A549 (cell line): ENCODE measurements around the gene OR52D1. TPM values are rescaled to one million over a fixed set of nuclear protein-coding genes. Genes with fewer than 3 reads are reported as not detected.

Source experiments
- ATAC-seq, 2 experiments: fragments of 200-7000 bp in 1 of 2; fragments of >200 bp in 1 of 2; cut with Nextera tagmentation in 1 of 2; cut with Tn5 transposase in 1 of 2; 3 replicates each; pipeline versions ENCODE4 v1.8.0 to v1.9.1; 2018 to 2020; ENCODE audit warnings: mild to moderate bottlenecking in 1 of 2, moderate library complexity in 1 of 2
- CTCF ChIA-PET: fragments of 300-600 bp; sonication (Branson Sonifier 250); formaldehyde crosslinking; extraction: SDS; loops from one replicate; lab custom pipeline; 2021; ENCODE audit warnings: antibody characterized with exemption, inconsistent platforms; lab: Yijun Ruan, JAX
- POLR2A ChIA-PET: fragments of 350-600 bp; formaldehyde crosslinking; extraction: SDS; loops from one replicate; lab custom pipeline; 2021; ENCODE audit warnings: antibody characterized with exemption, inconsistent platforms; lab: Yijun Ruan, JAX
- DNase-seq, 2 experiments: peaks; one replicate each; pipeline versions ENCODE4 v3.0.0 to v3.0.0-alpha.2; 2011 to 2016; ENCODE audit warnings: low read depth in 1 of 2, low spot score in 1 of 2
- FAIRE-seq: peaks from 2 replicates; lab custom pipeline; 2011; peaks lifted over from hg19 to GRCh38; lab: Jason Lieb, UNC
- H3K27ac ChIP-seq, 2 experiments: fragments of >200 bp; sonication (Bioruptor Twin); formaldehyde crosslinking; 3 replicates each; pipeline ENCODE4 v1.5.1; 2016 to 2017
- H3K4me1 ChIP-seq: fragments of >200 bp; sonication (Bioruptor Twin); formaldehyde crosslinking; 3 replicates; pipeline ENCODE4 v1.6.1; 2016
- H3K4me2 ChIP-seq: fragments of >200 bp; sonication (Bioruptor Twin); formaldehyde crosslinking; 3 replicates; pipeline ENCODE4 v1.6.1; 2016
- H3K4me3 ChIP-seq: fragments of >200 bp; sonication (Bioruptor Twin); formaldehyde crosslinking; 3 replicates; pipeline ENCODE4 v1.5.1; 2016
- H3K9me3 ChIP-seq: fragments of >200 bp; sonication (Bioruptor Twin); formaldehyde crosslinking; 3 replicates; pipeline ENCODE4 v1.6.1; 2016
- BHLHE40 ChIP-seq: IDR thresholded peaks from 2 replicates; pipeline ENCODE4 v1.6.1; 2012; ENCODE audit warnings: low read depth, low read length, inconsistent platforms
- CBX2 ChIP-seq: fragments of 200-600 bp; sonication (generic); IDR thresholded peaks from 2 replicates; pipeline ENCODE4 v1.6.1; 2016; ENCODE audit warnings: low read depth, mild to moderate bottlenecking, borderline replicate concordance
- CHD2 ChIP-seq: fragments of 150-350 bp; IDR thresholded peaks from 2 replicates; pipeline ENCODE4 v1.6.1; 2014; ENCODE audit warnings: low read length; ENCODE audit not compliant: partially characterized antibody
- EHMT2 ChIP-seq: fragments of 200-600 bp; sonication (generic); IDR thresholded peaks from 2 replicates; pipeline ENCODE4 v1.6.1; 2016; ENCODE audit warnings: antibody characterized with exemption, low read depth, mild to moderate bottlenecking, moderate library complexity
- FOSB ChIP-seq: fragments of 250-450 bp; sonication (Bioruptor Pico); IDR thresholded peaks from 2 replicates; pipeline ENCODE4 v1.5.0; 2020; ENCODE audit warnings: mild to moderate bottlenecking, moderate library complexity
- FOXS1 ChIP-seq: fragments of 250-450 bp; sonication (Bioruptor Pico); IDR thresholded peaks from 2 replicates; pipeline ENCODE4 v1.5.0; 2020; ENCODE audit warnings: mild to moderate bottlenecking, moderate library complexity
- HOXB13 ChIP-seq: fragments of 250-450 bp; sonication (Bioruptor Pico); IDR thresholded peaks from 2 replicates; pipeline ENCODE4 v1.5.0; 2020; ENCODE audit warnings: low read depth, mild to moderate bottlenecking, moderate library complexity
- HOXB5 ChIP-seq: fragments of 250-450 bp; sonication (Bioruptor Pico); IDR thresholded peaks from 2 replicates; pipeline ENCODE4 v1.5.0; 2020; ENCODE audit warnings: mild to moderate bottlenecking, moderate library complexity
- JUNB ChIP-seq: fragments of >200 bp; sonication (Bioruptor Twin); formaldehyde crosslinking; IDR thresholded peaks from 2 replicates; pipeline ENCODE4 v1.6.1; 2016
- KDM1A ChIP-seq: fragments of 200-600 bp; sonication (generic); IDR thresholded peaks from 2 replicates; pipeline ENCODE4 v1.6.1; 2016; ENCODE audit warnings: low read depth, mild to moderate bottlenecking
- KDM5A ChIP-seq: fragments of 200-600 bp; sonication (generic); IDR thresholded peaks from 2 replicates; pipeline ENCODE4 v1.6.1; 2016; ENCODE audit warnings: antibody characterized with exemption, mild to moderate bottlenecking
- MAFK ChIP-seq: fragments of 450-650 bp; IDR thresholded peaks from 2 replicates; pipeline ENCODE4 v1.6.1; 2014; ENCODE audit not compliant: partially characterized antibody
- MAZ ChIP-seq: fragments of 150-350 bp; IDR thresholded peaks from 2 replicates; pipeline ENCODE4 v1.6.1; 2014; ENCODE audit warnings: antibody characterized with exemption, low read depth, low read length, borderline replicate concordance
- NR3C1 ChIP-seq: fragments of >200 bp; sonication (Bioruptor Twin); formaldehyde crosslinking; IDR thresholded peaks from 3 replicates; pipeline ENCODE4 v1.6.1; 2017
- PHF8 ChIP-seq: fragments of 200-600 bp; sonication (generic); IDR thresholded peaks from 2 replicates; pipeline ENCODE4 v1.6.1; 2016; ENCODE audit warnings: low read depth, mild to moderate bottlenecking, antibody characterized with exemption, moderate library complexity, borderline replicate concordance
- POLR2A ChIP-seq: IDR thresholded peaks from 2 replicates; pipeline ENCODE4 v1.6.1; 2012; ENCODE audit warnings: mild to moderate bottlenecking, low read length
- RARB ChIP-seq: fragments of 250-450 bp; sonication (Bioruptor Pico); IDR thresholded peaks from 2 replicates; pipeline ENCODE4 v1.8.0; 2021; ENCODE audit warnings: mild to moderate bottlenecking, moderate library complexity
- RCOR1 ChIP-seq: fragments of 150-350 bp; IDR thresholded peaks from 2 replicates; pipeline ENCODE4 v1.6.1; 2014; ENCODE audit warnings: antibody characterized with exemption, low read length, low read depth
- RNF2 ChIP-seq: fragments of 200-600 bp; sonication (generic); IDR thresholded peaks from 2 replicates; pipeline ENCODE4 v1.6.1; 2016; ENCODE audit warnings: low read depth, mild to moderate bottlenecking, antibody characterized with exemption, moderate library complexity, borderline replicate concordance
- SREBF2 ChIP-seq: fragments of 450-650 bp; IDR thresholded peaks from 2 replicates; pipeline ENCODE4 v1.6.1; 2014; ENCODE audit warnings: mild to moderate bottlenecking, moderate library complexity
- TFCP2L1 ChIP-seq: fragments of 250-450 bp; sonication (Bioruptor Pico); IDR thresholded peaks from 2 replicates; pipeline ENCODE4 v1.5.0; 2021; ENCODE audit warnings: mild to moderate bottlenecking
- ZC3H11A ChIP-seq: fragments of 450-650 bp; IDR thresholded peaks from 2 replicates; pipeline ENCODE4 v1.6.1; 2014; ENCODE audit warnings: antibody characterized with exemption, mild to moderate bottlenecking
- ZNF302 ChIP-seq: fragments of 250-450 bp; sonication (Bioruptor Pico); IDR thresholded peaks from 2 replicates; pipeline ENCODE4 v1.9.0; 2021; ENCODE audit warnings: inconsistent platforms, mild to moderate bottlenecking, moderate library complexity
- WGBS: methylation state at CpG from one replicate; pipeline ENCODE4 v1.1.6; 2017; ENCODE audit errors: missing lambda C conversion rate; 5-methylcytosine and 5-hydroxymethylcytosine counted together
- polyA plus RNA-seq, 4 experiments: library from polyadenylated mRNA; depleted of rRNA in 3 of 4; stranded (reverse); fragments of >200 nt; fragmentation: RNase III in 1 of 4; extraction: RNeasy Plus Mini Kit Qiagen cat#74134 plus additional on column Dnase treatment in 1 of 4; gene quantifications; 2 replicates in 3 of 4; 3 replicates in 1 of 4; pipeline ENCODE4 v1.2.3, GENCODE V29; 2011 to 2017
- TF ChIP-seq, protein P1 (sequence below): fragments of 200-600 bp; sonication (generic); IDR thresholded peaks from 2 replicates; pipeline ENCODE4 v1.6.1; 2016; ENCODE audit warnings: antibody characterized with exemption, mild to moderate bottlenecking, moderate library complexity
- TF ChIP-seq, protein P2 (sequence below): fragments of 450-650 bp; IDR thresholded peaks from 2 replicates; pipeline ENCODE4 v1.6.1; 2014; ENCODE audit warnings: antibody characterized with exemption
- TF ChIP-seq, protein P3 (sequence below): IDR thresholded peaks from 2 replicates; pipeline ENCODE4 v1.6.1; 2012
- TF ChIP-seq, protein P4 (sequence below): fragments of >200 bp; sonication (Bioruptor Twin); formaldehyde crosslinking; IDR thresholded peaks from 2 replicates; pipeline ENCODE4 v1.6.1; 2016

The OR52D1 gene
- polyA plus RNA-seq, 2 of the 4 experiments (the other 2 are of a cell fraction) = not detected

DNA sequence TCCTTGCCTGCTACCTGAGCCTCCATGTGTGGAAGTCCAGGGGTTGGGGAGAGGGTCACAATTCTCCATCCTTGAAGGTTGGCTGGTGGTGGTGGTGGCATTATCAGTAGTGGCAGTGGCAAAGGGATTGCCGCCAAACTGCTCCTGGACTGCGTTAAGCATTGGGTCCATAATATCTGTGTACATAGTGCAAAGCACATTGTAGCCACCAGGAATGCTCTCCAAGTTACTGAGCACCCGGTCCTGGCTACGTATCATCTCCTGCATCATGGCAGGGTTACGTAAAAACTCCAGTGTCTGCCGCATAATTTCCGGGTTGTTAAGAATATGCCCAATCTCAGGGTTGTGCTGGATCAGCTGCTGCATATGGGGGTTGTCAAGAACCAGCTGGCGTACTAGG, 20.1 kb downstream of the OR52D1 start:
- no peak for TF ChIP-seq KDM1A
- TF ChIP-seq RNF2 = no peak
- TF ChIP-seq NR3C1 = no peak
- peak in 1 of 2 experiments; percentile 60; a peak in 3 of 6 replicates for ATAC-seq

DNA sequence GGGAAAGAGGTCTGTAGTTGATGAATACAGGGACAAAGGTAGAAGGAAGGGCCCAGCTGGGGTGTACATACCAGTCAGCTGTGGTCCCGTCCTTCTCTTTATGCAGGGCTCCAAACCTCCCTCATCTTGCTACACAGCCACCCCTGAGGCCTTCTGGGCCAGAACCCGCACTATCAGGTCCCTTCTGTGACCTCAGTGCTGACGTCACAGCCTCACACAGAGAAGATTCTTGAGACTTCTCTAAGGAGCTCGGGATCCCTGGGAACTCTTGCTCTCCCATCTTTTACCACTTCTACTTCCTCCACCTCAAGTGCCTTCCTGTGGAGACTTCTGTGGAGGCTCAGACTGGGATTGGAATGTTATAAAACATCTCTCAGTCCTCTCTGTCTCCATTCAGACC, 21.3 kb downstream of the OR52D1 start, which contains the start of gene UBQLN3:
UBQLN3 (minus strand) TSS at position 155 of the 400 bp plus-strand sequence. CDS start 399 bp downstream, outside the sequence.
- no peak within 1 kb of the TSS for H3K4me2 ChIP-seq
- ATAC-seq (no peak), DNase-seq (no peak), FAIRE-seq (no peak)
- H3K27ac ChIP-seq = no peak within 1 kb of the TSS
- no peak within 1 kb of the TSS for H3K4me3 ChIP-seq
- TF ChIP-seq KDM1A = no peak
- TF ChIP-seq ZNF302 (CRISPR knock-in tag) = no peak
- TF ChIP-seq MAZ = no peak
- no peak for TF ChIP-seq EHMT2
- TF ChIP-seq ZC3H11A = no peak
- TF ChIP-seq, protein P1, sequence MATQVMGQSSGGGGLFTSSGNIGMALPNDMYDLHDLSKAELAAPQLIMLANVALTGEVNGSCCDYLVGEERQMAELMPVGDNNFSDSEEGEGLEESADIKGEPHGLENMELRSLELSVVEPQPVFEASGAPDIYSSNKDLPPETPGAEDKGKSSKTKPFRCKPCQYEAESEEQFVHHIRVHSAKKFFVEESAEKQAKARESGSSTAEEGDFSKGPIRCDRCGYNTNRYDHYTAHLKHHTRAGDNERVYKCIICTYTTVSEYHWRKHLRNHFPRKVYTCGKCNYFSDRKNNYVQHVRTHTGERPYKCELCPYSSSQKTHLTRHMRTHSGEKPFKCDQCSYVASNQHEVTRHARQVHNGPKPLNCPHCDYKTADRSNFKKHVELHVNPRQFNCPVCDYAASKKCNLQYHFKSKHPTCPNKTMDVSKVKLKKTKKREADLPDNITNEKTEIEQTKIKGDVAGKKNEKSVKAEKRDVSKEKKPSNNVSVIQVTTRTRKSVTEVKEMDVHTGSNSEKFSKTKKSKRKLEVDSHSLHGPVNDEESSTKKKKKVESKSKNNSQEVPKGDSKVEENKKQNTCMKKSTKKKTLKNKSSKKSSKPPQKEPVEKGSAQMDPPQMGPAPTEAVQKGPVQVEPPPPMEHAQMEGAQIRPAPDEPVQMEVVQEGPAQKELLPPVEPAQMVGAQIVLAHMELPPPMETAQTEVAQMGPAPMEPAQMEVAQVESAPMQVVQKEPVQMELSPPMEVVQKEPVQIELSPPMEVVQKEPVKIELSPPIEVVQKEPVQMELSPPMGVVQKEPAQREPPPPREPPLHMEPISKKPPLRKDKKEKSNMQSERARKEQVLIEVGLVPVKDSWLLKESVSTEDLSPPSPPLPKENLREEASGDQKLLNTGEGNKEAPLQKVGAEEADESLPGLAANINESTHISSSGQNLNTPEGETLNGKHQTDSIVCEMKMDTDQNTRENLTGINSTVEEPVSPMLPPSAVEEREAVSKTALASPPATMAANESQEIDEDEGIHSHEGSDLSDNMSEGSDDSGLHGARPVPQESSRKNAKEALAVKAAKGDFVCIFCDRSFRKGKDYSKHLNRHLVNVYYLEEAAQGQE = no peak
- no peak for TF ChIP-seq BHLHE40
- TF ChIP-seq JUNB = no peak
- TF ChIP-seq RNF2 = no peak
- no peak for TF ChIP-seq HOXB5 (CRISPR knock-in tag)
- TF ChIP-seq, protein P2, sequence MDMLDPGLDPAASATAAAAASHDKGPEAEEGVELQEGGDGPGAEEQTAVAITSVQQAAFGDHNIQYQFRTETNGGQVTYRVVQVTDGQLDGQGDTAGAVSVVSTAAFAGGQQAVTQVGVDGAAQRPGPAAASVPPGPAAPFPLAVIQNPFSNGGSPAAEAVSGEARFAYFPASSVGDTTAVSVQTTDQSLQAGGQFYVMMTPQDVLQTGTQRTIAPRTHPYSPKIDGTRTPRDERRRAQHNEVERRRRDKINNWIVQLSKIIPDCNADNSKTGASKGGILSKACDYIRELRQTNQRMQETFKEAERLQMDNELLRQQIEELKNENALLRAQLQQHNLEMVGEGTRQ = no peak
- TF ChIP-seq FOXS1 = no peak
- no peaks in the 10 kb centered on the region for H3K4me1 ChIP-seq
- CTCF ChIA-PET = interaction anchor here (1.3 kb wide), 1 partner anchor 242 kb away, joined by 3 read pairs; no protein-coding TSS in a partner anchor
- POLR2A ChIA-PET = no interaction called here
- no peaks in the 10 kb centered on the region for H3K9me3 ChIP-seq
- 29% methylated on average over 4 of the region's 4 CpGs for WGBS

More for the DNA sequence above, 20.1 kb downstream of the OR52D1 start:
- Histone ChIP-seq H3K4me1 (no peaks in the 10 kb centered on the region), H3K4me3 (no peak overlapping the region), H3K9me3 (no peaks in the 10 kb centered on the region), H3K4me2 (no peak overlapping the region), H3K27ac (no peak overlapping the region)
- CTCF ChIA-PET = no interaction called here
- FAIRE-seq (no peak), DNase-seq (no peak)
- 75% methylated on average over 8 of the region's 8 CpGs for WGBS
- POLR2A ChIA-PET = no interaction called here

DNA sequence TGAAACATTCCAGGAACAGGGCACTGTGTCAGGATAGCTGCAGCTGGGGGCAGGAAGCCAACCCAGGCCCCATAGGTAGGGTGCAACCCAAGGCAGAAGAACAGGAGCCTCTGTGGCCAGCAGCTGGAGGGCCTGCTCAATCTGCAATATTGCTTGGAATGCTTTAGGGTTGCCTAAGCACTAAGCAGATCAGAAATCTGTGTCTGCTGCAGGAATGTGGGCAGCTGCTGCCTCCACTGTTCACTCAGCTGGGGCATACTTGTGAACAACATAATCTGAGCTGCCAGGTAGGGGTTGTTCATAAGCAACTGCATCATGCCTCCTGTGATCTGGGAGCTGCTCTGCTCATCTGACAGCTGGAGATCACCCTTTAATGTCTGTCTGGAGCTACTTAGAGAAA, 26.4 kb downstream of the OR52D1 start:
- H3K9me3 ChIP-seq = no peaks in the 10 kb centered on the region
- no peaks in the 10 kb centered on the region for H3K4me1 ChIP-seq
- DNase-seq = no peak
- CTCF ChIA-PET = interaction anchor here (0.6 kb wide), 1 partner anchor 39 kb away, joined by 3 read pairs; no protein-coding TSS in a partner anchor
- TF ChIP-seq TFCP2L1 (CRISPR knock-in tag) (no peak), RCOR1 (no peak), HOXB13 (CRISPR knock-in tag) (no peak), SREBF2 (no peak), RARB (CRISPR knock-in tag) (no peak), KDM5A (no peak), CHD2 (no peak), PHF8 (no peak), FOSB (CRISPR knock-in tag) (no peak), MAFK (no peak), CBX2 (no peak), MAZ (no peak), ZC3H11A (no peak), POLR2A (no peak), FOXS1 (no peak)
- TF ChIP-seq, protein P3, sequence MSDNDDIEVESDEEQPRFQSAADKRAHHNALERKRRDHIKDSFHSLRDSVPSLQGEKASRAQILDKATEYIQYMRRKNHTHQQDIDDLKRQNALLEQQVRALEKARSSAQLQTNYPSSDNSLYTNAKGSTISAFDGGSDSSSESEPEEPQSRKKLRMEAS = no peak
- TF ChIP-seq, protein P4, sequence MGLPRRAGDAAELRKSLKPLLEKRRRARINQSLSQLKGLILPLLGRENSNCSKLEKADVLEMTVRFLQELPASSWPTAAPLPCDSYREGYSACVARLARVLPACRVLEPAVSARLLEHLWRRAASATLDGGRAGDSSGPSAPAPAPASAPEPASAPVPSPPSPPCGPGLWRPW = no peak
- TF ChIP-seq, all 56 proteins: peak for 0
- ATAC-seq (no peak), FAIRE-seq (no peak)
- POLR2A ChIA-PET = no interaction called here
- no peak overlapping the region for H3K27ac ChIP-seq
- no peak overlapping the region for H3K4me3 ChIP-seq
- H3K4me2 ChIP-seq = no peak overlapping the region
